ENCODE data around the gene CUEDC1. TPM values are rescaled to one million over a fixed set of nuclear protein-coding genes. Genes with fewer than 3 reads are reported as not detected.

CUEDC1 gene
- total and polyA plus RNA-seq, 2 experiments from 2014 or later = 11.6 to 23.3 TPM

GRCh38 chr17:57983446-57983845 lies 28.2 kb upstream of the CUEDC1 start:
- Histone ChIP-seq H3K27me3 (no peaks in the 10 kb centered on the region), H3K4me1 (ENCODE audit: insufficient read depth) (peaks cover 42% of the 10 kb centered on the region), H2AFZ (no peak overlapping the region), H3K4me3 (no peak overlapping the region), H3K9me3 (ENCODE audit: low read depth) (no peaks in the 10 kb centered on the region), H3K9me2 (replicated peaks; ENCODE audit: insufficient read depth) (no peaks in the 10 kb centered on the region), H3K36me3 (replicated peaks; ENCODE audit: insufficient read depth, low read depth) (peaks cover 4% of the 10 kb centered on the region), H3K27ac (no peak overlapping the region), H3K4me2 (peak overlapping the region; percentile 81), H4K20me1 (ENCODE audit: insufficient read depth, poor library complexity, severe bottlenecking) (peaks cover 73% of the 10 kb centered on the region), H3K79me2 (peaks cover 89% of the 10 kb centered on the region)
- TF ChIP-seq, protein P1, sequence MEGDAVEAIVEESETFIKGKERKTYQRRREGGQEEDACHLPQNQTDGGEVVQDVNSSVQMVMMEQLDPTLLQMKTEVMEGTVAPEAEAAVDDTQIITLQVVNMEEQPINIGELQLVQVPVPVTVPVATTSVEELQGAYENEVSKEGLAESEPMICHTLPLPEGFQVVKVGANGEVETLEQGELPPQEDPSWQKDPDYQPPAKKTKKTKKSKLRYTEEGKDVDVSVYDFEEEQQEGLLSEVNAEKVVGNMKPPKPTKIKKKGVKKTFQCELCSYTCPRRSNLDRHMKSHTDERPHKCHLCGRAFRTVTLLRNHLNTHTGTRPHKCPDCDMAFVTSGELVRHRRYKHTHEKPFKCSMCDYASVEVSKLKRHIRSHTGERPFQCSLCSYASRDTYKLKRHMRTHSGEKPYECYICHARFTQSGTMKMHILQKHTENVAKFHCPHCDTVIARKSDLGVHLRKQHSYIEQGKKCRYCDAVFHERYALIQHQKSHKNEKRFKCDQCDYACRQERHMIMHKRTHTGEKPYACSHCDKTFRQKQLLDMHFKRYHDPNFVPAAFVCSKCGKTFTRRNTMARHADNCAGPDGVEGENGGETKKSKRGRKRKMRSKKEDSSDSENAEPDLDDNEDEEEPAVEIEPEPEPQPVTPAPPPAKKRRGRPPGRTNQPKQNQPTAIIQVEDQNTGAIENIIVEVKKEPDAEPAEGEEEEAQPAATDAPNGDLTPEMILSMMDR (IDR thresholded peaks at IDR 0.05; ENCODE audit: poor library complexity) = no peak
- TF ChIP-seq EZH2 (IDR thresholded peaks at IDR 0.05; ENCODE audit: borderline replicate concordance) = no peak
- TF ChIP-seq EZH2phosphoT487 (IDR thresholded peaks at IDR 0.05; ENCODE audit: low read depth, severe bottlenecking, unreplicated experiment) = no peak
- DNase-seq (ENCODE audit: low spot score) = no peak
- 83% methylated on average over 1 of the region's 1 CpG for WGBS (ENCODE audit: low lambda C conversion rate, missing lambda C conversion rate)

DNA sequence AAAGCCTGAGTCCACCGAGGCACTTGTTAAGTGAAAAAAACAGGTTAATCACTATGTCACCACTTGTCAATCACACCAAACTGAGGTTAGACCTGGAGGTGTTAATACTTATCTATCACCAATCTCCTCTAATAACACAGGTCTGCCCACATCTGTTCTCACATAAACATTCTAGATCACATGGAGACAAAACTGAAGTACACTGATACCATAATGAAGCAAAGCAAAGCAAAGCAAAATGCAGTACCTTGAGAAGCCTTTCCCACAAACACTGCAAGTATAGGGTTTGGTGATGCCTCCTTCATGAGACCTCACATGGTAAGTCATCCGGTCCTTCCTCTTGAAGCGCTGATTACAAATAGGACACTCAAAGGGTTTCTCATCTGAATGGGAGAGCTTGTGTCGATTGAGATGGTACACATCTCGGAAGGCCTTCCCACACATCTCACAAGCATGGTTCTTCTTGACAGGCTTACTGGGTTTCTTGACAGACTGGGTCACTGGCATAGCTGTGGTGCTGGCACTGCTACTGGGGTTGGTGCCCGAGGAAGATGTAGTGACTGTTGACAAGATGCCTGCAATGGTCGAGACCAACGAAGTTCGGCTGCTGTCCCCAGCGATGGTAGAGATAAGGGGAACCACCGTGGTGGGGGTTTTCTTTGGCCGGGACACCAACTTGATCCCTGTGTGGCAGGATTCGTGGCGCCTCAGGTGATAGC lies 27.4 kb upstream of the CUEDC1 start:
- 82% methylated on average over 14 of the region's 14 CpGs for WGBS (ENCODE audit: low lambda C conversion rate, missing lambda C conversion rate)
- H3K79me2 ChIP-seq = peaks cover 95% of the 10 kb centered on the region
- H3K9me2 ChIP-seq (replicated peaks; ENCODE audit: insufficient read depth) = no peaks in the 10 kb centered on the region
- TF ChIP-seq, protein P1 (IDR thresholded peaks at IDR 0.05; ENCODE audit: poor library complexity) = no peak
- no peak for DNase-seq (ENCODE audit: low spot score)
- H3K27ac ChIP-seq = no peak overlapping the region
- H3K27me3 ChIP-seq = no peaks in the 10 kb centered on the region
- peak overlapping the region; percentile 3 for H3K4me2 ChIP-seq
- no peak overlapping the region for H2AFZ ChIP-seq
- H3K9me3 ChIP-seq (ENCODE audit: low read depth) = no peaks in the 10 kb centered on the region
- peaks cover 42% of the 10 kb centered on the region for H3K4me1 ChIP-seq (ENCODE audit: insufficient read depth)
- H3K36me3 ChIP-seq (replicated peaks; ENCODE audit: insufficient read depth, low read depth) = peaks cover 4% of the 10 kb centered on the region
- H4K20me1 ChIP-seq (ENCODE audit: insufficient read depth, poor library complexity, severe bottlenecking) = peaks cover 79% of the 10 kb centered on the region
- H3K4me3 ChIP-seq = no peak overlapping the region

DNA sequence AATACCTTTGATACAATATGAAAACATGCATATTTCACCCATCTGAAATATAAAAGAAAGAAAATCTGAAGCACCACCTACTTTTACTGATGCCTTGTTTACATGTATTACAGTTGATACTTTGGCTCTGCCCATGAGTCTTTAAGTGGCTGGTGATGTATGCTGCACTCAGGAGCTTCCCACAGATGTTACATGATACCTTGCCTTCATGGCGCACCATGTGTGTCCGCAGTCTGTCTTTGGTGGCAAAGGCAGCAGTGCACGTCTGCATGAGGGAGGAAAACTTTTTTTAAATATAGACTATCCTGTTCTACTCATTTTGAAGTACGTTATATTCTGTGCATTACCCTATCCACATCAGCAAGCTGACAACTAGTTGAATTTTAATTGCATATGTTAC lies 25.3 kb upstream of the CUEDC1 start:
- 83% methylated on average over 4 of the region's 4 CpGs for WGBS (ENCODE audit: low lambda C conversion rate, missing lambda C conversion rate)
- Histone ChIP-seq H3K9me2 (replicated peaks; ENCODE audit: insufficient read depth) (no peaks in the 10 kb centered on the region), H4K20me1 (ENCODE audit: insufficient read depth, poor library complexity, severe bottlenecking) (peaks cover 74% of the 10 kb centered on the region), H3K9me3 (ENCODE audit: low read depth) (no peaks in the 10 kb centered on the region), H3K4me1 (ENCODE audit: insufficient read depth) (peaks cover 38% of the 10 kb centered on the region), H3K79me2 (peaks cover 83% of the 10 kb centered on the region), H3K27ac (no peak overlapping the region), H3K27me3 (no peaks in the 10 kb centered on the region), H2AFZ (no peak overlapping the region), H3K4me2 (no peak overlapping the region), H3K36me3 (replicated peaks; ENCODE audit: insufficient read depth, low read depth) (peaks cover 4% of the 10 kb centered on the region), H3K4me3 (no peak overlapping the region)
- DNase-seq (ENCODE audit: low spot score) = no peak
- TF ChIP-seq EZH2 (IDR thresholded peaks at IDR 0.05; ENCODE audit: borderline replicate concordance) (no peak), EZH2phosphoT487 (IDR thresholded peaks at IDR 0.05; ENCODE audit: low read depth, severe bottlenecking, unreplicated experiment) (no peak)
- TF ChIP-seq, protein P1 (IDR thresholded peaks at IDR 0.05; ENCODE audit: poor library complexity) = no peak

All from hepatocyte (in vitro differentiated cells).